Neural cell (in vitro differentiated cells): ENCODE measurements around the gene PCNA. TPM values are rescaled to one million over a fixed set of nuclear protein-coding genes. Genes with fewer than 3 reads are reported as not detected.
A peak's percentile ranks its signal among the peaks of the same experiment; 100 is the strongest.
"Not testable (repeated sequence)": the region's sequence is repeated elsewhere in the genome, so short reads cannot be mapped to it uniquely, and the experiment has no call there.

Experiments
- H2AFZ ChIP-seq: fragments of 200-600, 300-800 bp; sonication (generic), shearing (Covaris generic); 2 replicates; pipeline ENCODE4 v1.6.0; 2014; ENCODE audit warnings: low read depth, mild to moderate bottlenecking, antibody characterized with exemption, low read length, moderate library complexity
- H3F3A ChIP-seq: fragments of 200-600 bp; shearing (Covaris generic); 2 replicates; pipeline ENCODE4 v1.6.1; 2016; ENCODE audit warnings: mild to moderate bottlenecking, moderate library complexity, mixed read lengths, antibody characterized with exemption, low read length; ENCODE audit not compliant: insufficient read depth, poor library complexity, severe bottlenecking
- H3K27ac ChIP-seq: fragments of 200-600, 300-800 bp; sonication (generic), shearing (Covaris generic); 2 replicates; pipeline ENCODE4 v1.5.1; 2014; ENCODE audit warnings: mild to moderate bottlenecking, low read length, moderate library complexity
- H3K27me3 ChIP-seq: fragments of 300-800, 200-600 bp; sonication (generic), shearing (Covaris generic); 2 replicates; pipeline ENCODE4 v1.6.0; 2014; ENCODE audit warnings: mild to moderate bottlenecking, low read depth, low read length, moderate library complexity; ENCODE audit not compliant: insufficient read depth
- H3K36me3 ChIP-seq: fragments of 300-800, 200-600 bp; sonication (generic), shearing (Covaris generic); 2 replicates; pipeline ENCODE4 v1.5.1; 2014; ENCODE audit warnings: mild to moderate bottlenecking, antibody characterized with exemption, low read length, moderate library complexity; ENCODE audit not compliant: insufficient read depth
- H3K4me2 ChIP-seq: fragments of 300-800, 200-600 bp; sonication (generic), shearing (Covaris generic); 2 replicates; pipeline ENCODE4 v1.6.0; 2014; ENCODE audit warnings: mild to moderate bottlenecking, low read length
- H3K4me3 ChIP-seq: fragments of 300-800, 200-600 bp; sonication (generic), shearing (Covaris generic); 2 replicates; pipeline ENCODE4 v1.5.1; 2014; ENCODE audit warnings: mild to moderate bottlenecking, low read length, moderate library complexity
- H3K79me2 ChIP-seq: fragments of 200-600 bp; shearing (Covaris generic); replicated peaks from 2 replicates; pipeline ENCODE4 v1.6.0; 2014; ENCODE audit warnings: mild to moderate bottlenecking, low read length, moderate library complexity; ENCODE audit not compliant: insufficient read depth
- H3K9ac ChIP-seq: fragments of 300-800, 200-600 bp; sonication (generic), shearing (Covaris generic); 2 replicates; pipeline ENCODE4 v1.6.1; 2016; ENCODE audit warnings: mild to moderate bottlenecking, low read length, mixed read lengths
- H3K9me2 ChIP-seq: fragments of 200-600 bp; shearing (Covaris generic); 2 replicates; pipeline ENCODE4 v1.6.1; 2016; ENCODE audit warnings: mild to moderate bottlenecking, low read length, mixed read lengths; ENCODE audit not compliant: insufficient read depth
- H3K9me3 ChIP-seq: fragments of 200-600, 300-800 bp; sonication (generic), shearing (Covaris generic); 2 replicates; pipeline ENCODE4 v1.6.1; 2016; ENCODE audit warnings: mild to moderate bottlenecking, mixed run types, low read length, moderate library complexity, mixed read lengths
- H4K20me1 ChIP-seq: fragments of 200-600 bp; shearing (Covaris generic); 2 replicates; pipeline ENCODE4 v1.6.1; 2016; ENCODE audit warnings: mild to moderate bottlenecking, mixed run types; ENCODE audit not compliant: insufficient read depth
- EP300 ChIP-seq: fragments of 450-650 bp; conservative IDR thresholded peaks from 2 replicates; pipeline ENCODE4 v1.6.1; 2014; ENCODE audit warnings: antibody characterized with exemption, mild to moderate bottlenecking, moderate library complexity; ENCODE audit not compliant: poor library complexity, severe bottlenecking
- EZH2 ChIP-seq: fragments of 200-600, 300-800 bp; shearing (Covaris generic), sonication (generic); IDR thresholded peaks from 2 replicates; pipeline ENCODE4 v1.6.1; 2014; ENCODE audit warnings: antibody characterized with exemption, low read length, borderline replicate concordance, mild to moderate bottlenecking; ENCODE audit not compliant: insufficient read depth, poor library complexity, severe bottlenecking
- MXI1 ChIP-seq: fragments of 450-650 bp; conservative IDR thresholded peaks from 2 replicates; pipeline ENCODE4 v1.6.1; 2014; ENCODE audit warnings: antibody characterized with exemption, mild to moderate bottlenecking; ENCODE audit not compliant: poor library complexity, severe bottlenecking
- POLR2AphosphoS5 ChIP-seq: IDR thresholded peaks from 2 replicates; pipeline ENCODE4 v1.6.1; 2012
- RAD21 ChIP-seq: fragments of 450-650 bp; conservative IDR thresholded peaks from 2 replicates; pipeline ENCODE4 v1.6.1; 2014; ENCODE audit warnings: antibody characterized with exemption, mild to moderate bottlenecking, moderate library complexity
- SMC3 ChIP-seq: fragments of 450-650 bp; conservative IDR thresholded peaks from 2 replicates; pipeline ENCODE4 v1.6.1; 2014; ENCODE audit warnings: antibody characterized with exemption, mild to moderate bottlenecking, moderate library complexity; ENCODE audit not compliant: poor library complexity
- TAF1 ChIP-seq: IDR thresholded peaks from 2 replicates; pipeline ENCODE4 v1.6.1; 2012; ENCODE audit warnings: low read depth
- polyA plus RNA-seq: library from polyadenylated mRNA; depleted of rRNA; stranded (reverse); fragments of >200 nt; gene quantifications from 2 replicates; pipeline ENCODE4 v1.2.3, GENCODE V29; 2014
- TF ChIP-seq, protein P1 (sequence below): fragments of 450-650 bp; IDR thresholded peaks from 2 replicates; pipeline ENCODE4 v1.5.1; 2014; ENCODE audit warnings: antibody characterized with exemption, mild to moderate bottlenecking, moderate library complexity; ENCODE audit not compliant: poor library complexity, severe bottlenecking
- TF ChIP-seq, protein P2 (sequence below): IDR thresholded peaks from 2 replicates; pipeline ENCODE4 v1.6.1; 2012; ENCODE audit warnings: borderline replicate concordance

The PCNA gene
- polyA plus RNA-seq, 1 donor from 2014 or later, result 165 TPM

DNA sequence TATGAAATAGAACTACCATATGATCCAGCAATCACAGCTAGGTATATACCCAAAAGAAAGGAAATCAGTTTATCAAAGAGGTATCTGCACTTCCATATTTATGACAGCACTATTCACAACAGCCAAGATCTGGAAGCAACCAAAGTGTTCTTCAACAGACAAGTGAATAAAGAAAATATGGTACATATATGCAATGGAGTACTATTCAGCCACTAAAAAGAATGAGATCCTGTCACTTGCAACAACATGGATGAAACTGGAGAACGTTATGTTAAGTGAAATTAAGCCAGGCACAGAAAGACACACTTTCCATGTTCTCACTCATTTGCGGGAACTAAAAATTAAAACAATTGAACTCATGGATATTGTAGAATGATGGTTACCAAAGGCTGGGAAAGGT, 15.3 kb downstream of the PCNA start:
- H3K4me2 ChIP-seq, result no peak overlapping the region
- H3K9me2 ChIP-seq, result no peaks in the 10 kb centered on the region
- H2AFZ ChIP-seq, result no peak overlapping the region
- H3K27ac ChIP-seq, result no peak overlapping the region
- no peaks in the 10 kb centered on the region for H3F3A ChIP-seq
- H3K79me2 ChIP-seq, result no peaks in the 10 kb centered on the region
- peaks cover 10% of the 10 kb centered on the region for H3K36me3 ChIP-seq
- H3K9ac ChIP-seq, result no peak overlapping the region
- TF ChIP-seq TAF1 (no peak), POLR2AphosphoS5 (no peak), MXI1 (no peak), SMC3 (no peak), RAD21 (no peak), EZH2 (no peak), EP300 (no peak)
- TF ChIP-seq, protein P1, sequence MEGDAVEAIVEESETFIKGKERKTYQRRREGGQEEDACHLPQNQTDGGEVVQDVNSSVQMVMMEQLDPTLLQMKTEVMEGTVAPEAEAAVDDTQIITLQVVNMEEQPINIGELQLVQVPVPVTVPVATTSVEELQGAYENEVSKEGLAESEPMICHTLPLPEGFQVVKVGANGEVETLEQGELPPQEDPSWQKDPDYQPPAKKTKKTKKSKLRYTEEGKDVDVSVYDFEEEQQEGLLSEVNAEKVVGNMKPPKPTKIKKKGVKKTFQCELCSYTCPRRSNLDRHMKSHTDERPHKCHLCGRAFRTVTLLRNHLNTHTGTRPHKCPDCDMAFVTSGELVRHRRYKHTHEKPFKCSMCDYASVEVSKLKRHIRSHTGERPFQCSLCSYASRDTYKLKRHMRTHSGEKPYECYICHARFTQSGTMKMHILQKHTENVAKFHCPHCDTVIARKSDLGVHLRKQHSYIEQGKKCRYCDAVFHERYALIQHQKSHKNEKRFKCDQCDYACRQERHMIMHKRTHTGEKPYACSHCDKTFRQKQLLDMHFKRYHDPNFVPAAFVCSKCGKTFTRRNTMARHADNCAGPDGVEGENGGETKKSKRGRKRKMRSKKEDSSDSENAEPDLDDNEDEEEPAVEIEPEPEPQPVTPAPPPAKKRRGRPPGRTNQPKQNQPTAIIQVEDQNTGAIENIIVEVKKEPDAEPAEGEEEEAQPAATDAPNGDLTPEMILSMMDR, result no peak
- TF ChIP-seq, protein P2, sequence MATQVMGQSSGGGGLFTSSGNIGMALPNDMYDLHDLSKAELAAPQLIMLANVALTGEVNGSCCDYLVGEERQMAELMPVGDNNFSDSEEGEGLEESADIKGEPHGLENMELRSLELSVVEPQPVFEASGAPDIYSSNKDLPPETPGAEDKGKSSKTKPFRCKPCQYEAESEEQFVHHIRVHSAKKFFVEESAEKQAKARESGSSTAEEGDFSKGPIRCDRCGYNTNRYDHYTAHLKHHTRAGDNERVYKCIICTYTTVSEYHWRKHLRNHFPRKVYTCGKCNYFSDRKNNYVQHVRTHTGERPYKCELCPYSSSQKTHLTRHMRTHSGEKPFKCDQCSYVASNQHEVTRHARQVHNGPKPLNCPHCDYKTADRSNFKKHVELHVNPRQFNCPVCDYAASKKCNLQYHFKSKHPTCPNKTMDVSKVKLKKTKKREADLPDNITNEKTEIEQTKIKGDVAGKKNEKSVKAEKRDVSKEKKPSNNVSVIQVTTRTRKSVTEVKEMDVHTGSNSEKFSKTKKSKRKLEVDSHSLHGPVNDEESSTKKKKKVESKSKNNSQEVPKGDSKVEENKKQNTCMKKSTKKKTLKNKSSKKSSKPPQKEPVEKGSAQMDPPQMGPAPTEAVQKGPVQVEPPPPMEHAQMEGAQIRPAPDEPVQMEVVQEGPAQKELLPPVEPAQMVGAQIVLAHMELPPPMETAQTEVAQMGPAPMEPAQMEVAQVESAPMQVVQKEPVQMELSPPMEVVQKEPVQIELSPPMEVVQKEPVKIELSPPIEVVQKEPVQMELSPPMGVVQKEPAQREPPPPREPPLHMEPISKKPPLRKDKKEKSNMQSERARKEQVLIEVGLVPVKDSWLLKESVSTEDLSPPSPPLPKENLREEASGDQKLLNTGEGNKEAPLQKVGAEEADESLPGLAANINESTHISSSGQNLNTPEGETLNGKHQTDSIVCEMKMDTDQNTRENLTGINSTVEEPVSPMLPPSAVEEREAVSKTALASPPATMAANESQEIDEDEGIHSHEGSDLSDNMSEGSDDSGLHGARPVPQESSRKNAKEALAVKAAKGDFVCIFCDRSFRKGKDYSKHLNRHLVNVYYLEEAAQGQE, result no peak
- no peaks in the 10 kb centered on the region for H3K9me3 ChIP-seq
- H3K4me3 ChIP-seq, result no peak overlapping the region
- H3K27me3 ChIP-seq, result no peaks in the 10 kb centered on the region
- no peaks in the 10 kb centered on the region for H4K20me1 ChIP-seq

DNA sequence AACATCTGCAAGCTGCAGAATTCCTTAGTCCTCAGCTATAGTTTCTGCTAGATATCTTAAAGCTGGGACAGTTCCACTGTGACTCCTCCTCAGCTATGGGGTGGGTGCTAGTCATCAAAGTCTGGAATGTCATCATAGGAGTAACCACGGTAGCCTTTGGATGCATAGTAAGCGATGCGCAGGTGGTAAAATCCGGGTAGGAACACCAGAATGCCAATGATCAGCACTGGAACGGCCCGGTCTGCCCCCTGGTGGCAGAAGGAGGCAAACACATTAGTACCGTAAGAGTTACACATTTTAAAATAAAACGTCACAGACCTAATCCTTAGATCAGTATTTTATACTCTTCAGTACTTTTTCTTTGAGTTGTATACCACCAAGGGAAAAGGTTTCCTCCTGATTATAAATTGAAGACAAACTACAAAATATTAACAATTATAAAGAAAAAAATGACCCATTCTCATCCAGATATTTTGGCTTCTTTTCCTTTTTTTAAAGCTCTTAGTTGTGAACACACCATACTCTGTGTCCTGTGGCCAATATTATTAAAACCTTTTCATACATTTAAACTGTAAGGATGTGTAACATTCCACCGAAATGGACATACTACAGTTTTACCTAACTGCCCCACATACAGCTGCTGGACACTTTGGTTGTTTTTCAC, 18.9 kb downstream of the PCNA start:
- H3K4me3 ChIP-seq, result no peak overlapping the region
- H2AFZ ChIP-seq, result no peak overlapping the region
- H4K20me1 ChIP-seq, result no peaks in the 10 kb centered on the region
- H3K27ac ChIP-seq, result no peak overlapping the region
- H3K9me2 ChIP-seq, result no peaks in the 10 kb centered on the region
- no peaks in the 10 kb centered on the region for H3K9me3 ChIP-seq
- no peaks in the 10 kb centered on the region for H3F3A ChIP-seq
- H3K36me3 ChIP-seq, result peaks cover 13% of the 10 kb centered on the region
- H3K4me2 ChIP-seq, result no peak overlapping the region
- H3K79me2 ChIP-seq, result no peaks in the 10 kb centered on the region
- no peak overlapping the region for H3K9ac ChIP-seq
- H3K27me3 ChIP-seq, result no peaks in the 10 kb centered on the region
- TF ChIP-seq SMC3, result peak; percentile 94
- no peak for TF ChIP-seq MXI1
- TF ChIP-seq, protein P1, result peak; percentile 87
- TF ChIP-seq TAF1, result no peak
- TF ChIP-seq RAD21, result peak; percentile 86

DNA sequence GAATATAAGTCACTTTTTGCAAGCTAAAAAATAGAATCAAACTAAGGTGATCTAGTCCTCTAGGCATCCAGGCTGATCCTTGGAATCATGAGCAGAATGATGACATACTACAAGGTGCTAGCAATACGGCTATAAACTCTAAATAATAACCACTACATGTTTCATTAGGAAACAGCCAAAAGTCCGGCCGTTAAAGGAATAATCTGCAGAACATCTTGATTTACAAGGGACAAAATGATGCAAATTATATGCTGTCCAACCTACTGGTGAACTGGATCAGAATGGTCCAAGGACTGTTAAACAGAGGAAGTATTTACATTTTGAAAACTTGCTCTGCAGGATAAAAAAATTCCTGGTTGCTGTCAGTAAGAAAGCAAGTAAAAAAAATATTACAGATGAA, 19.8 kb downstream of the PCNA start:
- not testable (repeated sequence) for H4K20me1 ChIP-seq
- H3K36me3 ChIP-seq, result peaks cover 13% of the 10 kb centered on the region

DNA sequence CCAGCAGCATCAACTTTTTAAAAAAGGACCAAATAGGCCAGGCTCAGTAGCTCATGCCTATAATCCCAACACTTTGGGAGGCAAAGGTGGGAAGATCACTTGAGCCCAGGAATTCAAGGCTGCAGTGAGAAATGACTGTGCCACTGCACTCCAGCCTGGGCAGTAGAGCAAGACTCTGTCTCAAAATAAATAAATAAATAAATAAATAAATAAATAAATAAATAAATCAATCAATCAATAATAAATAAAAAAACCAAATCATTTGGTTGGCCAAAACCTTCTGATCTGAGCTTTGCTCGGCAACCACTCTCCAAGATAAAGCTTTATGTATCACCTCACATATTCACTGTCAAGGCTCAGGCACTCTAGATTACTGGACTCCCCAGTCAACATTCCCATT, 20.7 kb downstream of the PCNA start:
- H3K9ac ChIP-seq, H3K36me3 ChIP-seq, H3K9me2 ChIP-seq, H3K4me2 ChIP-seq, H2AFZ ChIP-seq, H3K79me2 ChIP-seq, H3K4me3 ChIP-seq, H3K9me3 ChIP-seq, H4K20me1 ChIP-seq, H3K27ac ChIP-seq, H3K27me3 ChIP-seq, H3F3A ChIP-seq: not testable (repeated sequence)

More for the DNA sequence above, 19.8 kb downstream of the PCNA start:
- not testable (repeated sequence) for H3K27ac ChIP-seq, H3K4me2 ChIP-seq, H3K9me3 ChIP-seq, H3K4me3 ChIP-seq, H3K79me2 ChIP-seq, H2AFZ ChIP-seq, H3F3A ChIP-seq, H3K9ac ChIP-seq, H3K27me3 ChIP-seq, H3K9me2 ChIP-seq
